GM18508 (cell line): ENCODE measurements around the gene RHCG.
"Not testable (repeated sequence)": the region's sequence is repeated elsewhere in the genome, so short reads cannot be mapped to it uniquely, and the experiment has no call there.

Experiments
- ATAC-seq: cut with Tn5 transposase; IDR thresholded peaks from one replicate; pipeline ENCODE4 v1.9.1; 2021; ENCODE audit warnings: moderate number of reproducible peaks; ENCODE audit not compliant: insufficient read depth, unreplicated experiment

The RHCG gene

GRCh38 chr15:89482139-89482538 is 14.2 kb downstream of the RHCG start:
- ATAC-seq: no peak

GRCh38 chr15:89480505-89480904 is 15.9 kb downstream of the RHCG start:
- no peak for ATAC-seq

DNA sequence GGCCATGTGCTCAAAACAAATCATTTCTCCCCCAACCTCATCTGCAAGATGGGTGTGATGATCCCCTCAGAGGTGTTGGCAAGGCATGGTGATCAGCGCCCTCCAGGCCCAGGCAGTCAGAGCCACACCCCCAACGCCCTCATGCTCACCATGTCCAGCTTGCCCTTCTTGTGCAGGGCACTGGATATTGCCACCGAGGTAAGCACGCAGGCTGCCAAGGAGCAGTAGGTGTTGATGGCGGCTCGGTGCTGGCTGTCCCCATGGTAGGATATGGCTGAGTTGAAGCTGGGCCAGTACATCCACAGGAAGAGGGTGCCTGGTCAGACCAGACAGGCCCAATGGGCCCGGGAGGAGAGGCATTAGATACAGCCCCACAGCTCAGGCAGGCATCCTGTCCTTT is 17.2 kb downstream of the RHCG start:
- ATAC-seq: no peak

GRCh38 chr15:89477411-89478242 is 18.8 kb downstream of the RHCG start:
- no peak for ATAC-seq

DNA sequence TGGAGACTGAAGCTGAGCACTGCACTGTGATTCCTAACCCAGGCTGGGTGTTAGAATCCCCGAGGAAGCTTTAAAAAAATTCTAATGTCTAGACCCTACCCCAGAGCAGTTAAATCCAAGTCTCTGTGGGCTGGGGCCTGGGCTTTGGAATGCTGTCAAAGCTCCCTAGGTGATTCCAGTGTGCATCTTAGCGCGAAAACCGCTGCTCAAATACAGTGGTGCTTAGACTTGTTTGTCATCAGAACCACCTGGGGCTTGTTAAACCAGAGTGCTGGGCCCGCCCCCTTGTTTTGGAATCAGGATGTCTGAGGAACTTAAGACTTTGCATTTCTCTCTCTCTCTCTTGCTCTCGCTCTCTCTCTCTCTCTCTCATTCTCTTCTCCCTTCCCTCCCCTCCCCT is 20.7 kb downstream of the RHCG start:
- ATAC-seq: no peak

DNA sequence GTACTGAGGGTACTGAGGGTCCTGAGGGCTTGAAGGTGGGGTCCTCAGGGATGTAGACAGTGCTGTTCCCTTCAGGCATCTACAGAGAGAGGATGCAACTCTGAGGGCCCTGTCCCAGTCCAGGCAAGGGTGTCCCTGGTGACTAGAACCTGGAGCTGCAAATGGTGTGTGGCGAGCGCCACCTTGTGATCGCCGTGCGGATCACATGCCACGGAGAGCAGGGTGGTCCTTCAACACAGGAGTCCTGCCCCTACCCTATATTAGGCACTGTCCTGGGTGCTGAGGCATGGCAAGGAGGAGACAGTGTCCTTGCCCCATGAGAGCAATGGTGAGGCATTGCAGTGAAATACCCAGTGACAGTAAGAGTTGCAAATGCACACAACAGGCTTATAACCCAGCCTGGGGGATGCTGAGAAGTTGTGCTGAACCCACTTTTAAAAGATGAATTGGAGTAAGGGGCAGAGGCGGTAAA is 23.6 kb downstream of the RHCG start:
- no peak for ATAC-seq

DNA sequence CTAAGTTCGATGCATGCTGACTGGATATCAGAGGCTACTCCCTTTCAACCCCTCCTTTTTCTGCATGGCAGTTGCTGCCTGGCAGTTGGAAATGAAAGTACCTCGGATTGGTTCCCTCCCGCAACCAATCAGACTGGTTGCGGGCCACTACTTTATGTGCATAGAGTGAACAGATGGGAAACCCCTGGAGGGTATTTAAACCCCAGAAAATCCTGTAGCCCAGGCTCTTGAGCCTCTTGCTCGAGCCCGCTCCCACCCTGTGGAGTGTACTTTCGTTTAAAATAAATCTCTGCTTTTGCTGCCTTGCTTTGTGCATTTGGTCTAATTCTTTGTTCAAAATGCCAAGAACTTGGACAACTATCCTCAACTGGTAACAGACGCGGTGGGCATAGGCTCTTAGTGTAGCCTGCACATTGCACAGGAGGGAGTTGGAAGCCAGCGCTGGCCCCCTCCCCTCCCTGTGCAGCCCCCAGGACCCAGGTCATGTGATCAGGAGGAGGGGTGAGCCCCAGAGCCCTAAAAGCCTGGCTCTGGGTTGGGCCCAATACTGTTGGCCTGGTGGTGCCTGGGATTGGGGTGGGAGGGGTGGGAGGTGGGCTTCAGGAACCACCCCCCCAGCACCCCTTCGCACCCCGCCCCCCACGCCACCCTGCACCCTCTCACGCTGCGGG is 26.8 kb downstream of the RHCG start:
- ATAC-seq: no peak

DNA sequence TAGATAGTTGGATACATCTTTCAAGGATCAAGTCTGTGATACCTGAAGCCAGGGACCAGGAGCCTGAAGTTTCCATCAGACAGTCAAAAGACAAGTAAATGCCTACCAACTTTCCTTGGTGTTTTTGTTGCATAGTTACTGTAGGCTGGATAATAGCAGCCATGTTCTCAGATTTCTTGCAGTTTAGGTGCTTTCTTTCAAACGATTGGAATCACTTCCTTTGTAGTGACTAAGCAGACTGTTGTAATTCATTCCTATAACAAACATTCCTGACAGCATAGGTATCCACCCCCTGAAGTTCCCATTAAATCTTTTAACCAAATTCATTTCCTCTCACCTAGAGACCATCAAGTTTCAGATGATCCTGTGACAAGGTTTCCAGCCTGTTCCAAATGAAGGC is 27.6 kb downstream of the RHCG start:
- ATAC-seq: not testable (repeated sequence)

- no peak for ATAC-seq
Observed at GRCh38 chr15:89463113-89463512, 33.3 kb downstream of the RHCG start.

DNA sequence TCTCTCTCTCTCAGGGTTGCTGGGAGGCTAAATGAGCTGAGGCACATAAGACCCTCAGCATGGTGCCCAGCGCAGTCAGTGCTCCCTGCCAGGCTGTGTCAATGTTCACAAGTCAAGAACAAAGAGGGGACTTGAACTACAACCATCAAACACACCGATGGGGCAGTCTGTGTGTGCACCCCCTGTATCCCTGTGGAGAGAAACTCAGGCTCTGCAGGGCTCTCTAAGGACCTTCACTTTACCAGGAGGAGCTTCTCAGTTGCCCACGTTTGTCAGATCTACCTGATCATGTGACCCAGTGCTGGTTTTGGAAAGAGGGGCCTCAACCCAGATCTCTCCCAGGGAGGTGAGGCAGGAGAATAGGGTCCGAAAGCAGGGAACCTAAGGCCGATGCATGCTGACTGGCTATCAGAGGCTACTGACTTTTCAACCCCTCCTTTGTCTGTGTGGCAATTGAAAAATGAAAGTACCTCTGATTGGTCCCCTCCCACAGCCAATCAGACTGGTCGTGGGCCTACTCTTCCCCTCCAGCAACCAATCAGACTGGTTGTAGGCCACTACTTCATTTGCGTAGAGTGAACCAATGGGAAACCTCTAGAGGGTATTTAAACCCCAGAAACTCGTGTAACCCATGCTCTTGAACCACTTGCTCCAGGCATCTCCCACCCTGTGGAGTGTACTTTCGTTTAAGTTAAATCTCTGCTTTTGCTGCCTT is 34.0 kb downstream of the RHCG start:
- no peak for ATAC-seq

- no peak for ATAC-seq
Observed at GRCh38 chr15:89461386-89461785, 35.0 kb downstream of the RHCG start.

DNA sequence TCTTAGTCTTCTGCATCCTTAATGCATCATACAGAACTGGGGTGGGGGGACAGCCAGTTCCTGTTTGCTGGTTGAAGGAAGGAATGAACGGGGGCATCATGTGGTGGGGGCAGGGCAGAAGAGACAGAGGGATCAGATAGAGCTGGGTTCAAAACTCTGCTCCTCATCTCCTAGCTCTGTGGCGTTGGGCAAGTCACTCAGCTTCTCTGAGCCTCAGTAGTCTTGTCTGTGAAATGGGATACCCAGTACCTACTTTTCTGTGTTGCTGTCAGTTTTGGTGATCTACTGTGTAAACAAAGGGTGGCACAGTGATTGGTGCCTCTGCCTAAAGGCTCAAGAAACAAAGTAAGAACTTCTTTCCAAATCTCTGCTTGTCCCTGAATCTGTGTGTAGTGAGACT is 36.3 kb downstream of the RHCG start:
- no peak for ATAC-seq

GRCh38 chr15:89459271-89460038 is 36.9 kb downstream of the RHCG start:
- ATAC-seq: no peak

GRCh38 chr15:89458440-89458839 is 37.9 kb downstream of the RHCG start:
- ATAC-seq: no peak

GRCh38 chr15:89457086-89457485 is 39.3 kb downstream of the RHCG start:
- no peak for ATAC-seq

DNA sequence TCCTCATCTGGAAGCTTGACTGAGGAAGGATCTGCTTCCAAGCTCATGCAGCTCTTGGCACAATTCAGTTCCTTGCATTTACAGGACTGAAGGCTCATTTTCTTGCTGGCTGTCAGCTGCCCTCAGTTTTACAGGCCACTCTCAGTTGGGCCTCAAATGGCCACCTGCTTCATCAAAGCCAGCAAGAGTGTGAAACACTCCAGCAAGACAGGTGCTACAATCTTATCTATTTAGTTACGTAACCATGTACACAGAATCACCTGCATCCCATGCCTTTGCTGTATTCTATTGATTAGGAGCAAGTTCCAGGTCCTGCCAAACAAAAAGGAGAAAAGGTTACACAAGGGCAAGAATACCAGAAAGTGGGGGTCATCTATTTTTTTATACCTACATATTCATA is 40.8 kb downstream of the RHCG start:
- ATAC-seq: no peak

DNA sequence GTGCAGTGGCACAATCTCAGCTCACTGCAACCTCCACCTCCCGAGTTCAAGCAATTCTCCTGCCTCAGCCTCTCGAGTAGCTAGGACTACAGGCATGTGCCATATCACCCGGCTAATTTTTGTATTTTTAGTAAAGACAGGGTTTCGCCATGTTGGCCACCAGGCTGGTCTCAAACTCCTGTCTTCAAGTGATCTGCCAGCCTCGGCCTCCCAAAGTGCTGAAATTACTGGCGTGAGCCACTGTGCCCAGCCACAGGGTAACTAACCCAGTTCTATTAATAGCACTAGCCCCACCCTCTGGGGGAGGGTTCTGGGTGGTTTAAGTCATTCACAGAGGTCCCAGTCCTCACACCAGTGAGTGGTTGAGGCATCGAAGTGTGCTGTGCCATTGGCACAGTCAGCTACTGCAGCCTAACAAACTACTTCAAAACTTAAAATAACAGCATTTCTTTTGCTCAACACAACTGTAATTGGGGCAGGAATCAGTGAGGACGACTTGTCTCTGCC is 44.0 kb downstream of the RHCG start:
- ATAC-seq: no peak

DNA sequence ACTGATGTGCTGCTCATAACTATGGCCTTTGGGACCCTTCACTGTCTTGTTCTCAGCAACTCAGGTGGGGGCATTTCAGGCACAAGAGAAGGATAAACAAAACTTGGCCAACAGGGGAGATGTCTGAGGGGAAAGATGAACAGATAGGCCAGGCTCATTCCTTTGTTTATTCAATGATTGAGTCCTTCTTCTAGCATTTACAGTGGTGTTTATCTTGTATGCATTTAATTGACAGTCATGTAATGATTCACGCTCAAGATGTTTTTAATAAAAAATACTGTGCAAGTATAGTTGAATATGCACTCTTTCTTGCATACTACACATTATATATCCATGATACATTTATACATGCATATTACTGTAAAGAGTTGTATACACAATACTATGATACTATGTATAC is 44.5 kb downstream of the RHCG start:
- no peak for ATAC-seq

DNA sequence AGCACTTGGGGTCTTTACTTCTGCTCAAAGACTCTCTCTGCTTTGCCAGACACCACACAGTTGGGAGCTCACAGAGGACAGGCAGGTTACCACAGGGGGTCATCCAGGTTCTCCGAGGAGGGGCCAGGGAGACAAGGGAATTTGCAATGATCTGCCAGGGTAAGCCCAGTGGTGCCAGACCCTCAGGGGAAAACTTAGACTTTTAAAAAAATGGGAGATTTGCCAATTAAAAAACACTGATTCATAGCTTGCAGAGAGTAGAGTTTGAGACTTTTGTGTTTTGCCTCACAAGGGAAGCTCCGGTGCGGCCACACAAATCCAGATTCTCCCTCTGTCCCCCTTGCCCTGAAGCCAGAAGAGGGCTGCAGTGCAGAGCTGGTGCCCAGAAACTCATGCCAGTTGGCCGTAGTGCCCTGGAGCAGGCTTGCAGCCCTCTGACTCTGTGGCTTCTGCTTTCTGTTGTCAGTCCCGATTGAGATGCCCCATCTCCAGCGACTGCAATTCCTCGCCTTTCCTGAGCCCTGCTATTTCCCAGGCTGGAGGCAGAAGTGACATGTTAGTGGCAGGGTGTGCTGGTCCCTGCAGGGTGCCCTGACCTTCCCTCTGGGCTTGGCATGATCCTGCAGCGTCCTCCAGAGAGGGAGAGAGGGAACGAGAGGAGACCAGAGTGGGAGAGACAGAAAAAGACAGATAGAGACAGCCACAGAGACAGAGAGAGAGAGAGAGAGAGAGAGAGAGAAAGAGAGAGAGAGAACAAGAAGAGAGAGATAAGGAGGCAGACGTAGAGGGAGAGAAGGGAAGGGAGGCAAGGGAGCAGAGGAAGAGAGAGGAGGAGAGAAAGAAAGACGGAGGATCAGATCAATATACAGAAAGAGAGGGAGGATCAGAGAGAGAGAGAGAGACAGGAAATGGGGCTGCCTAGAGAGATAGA is 46.0 kb downstream of the RHCG start:
- ATAC-seq: no peak
